Glutamatergic neuron (in vitro differentiated cells): ENCODE results near the gene ILKAP. TPM values are rescaled to one million over a fixed set of nuclear protein-coding genes. Genes with fewer than 3 reads are reported as not detected.
A peak's percentile ranks its signal among the peaks of the same experiment; 100 is the strongest.

ENCODE experiments used
- DNase-seq: peaks from one replicate; pipeline ENCODE4 v3.0.0; 2022
- H3K27ac Mint-ChIP-seq: one replicate; pipeline ENCODE4 v1.8.0; 2020; ENCODE audit warnings: mild to moderate bottlenecking, mixed read lengths, inconsistent platforms; ENCODE audit not compliant: unreplicated experiment
- H3K27me3 Mint-ChIP-seq: one replicate; pipeline ENCODE4 v1.8.0; 2020; ENCODE audit warnings: mild to moderate bottlenecking, moderate library complexity, mixed read lengths, inconsistent platforms; ENCODE audit not compliant: unreplicated experiment
- H3K36me3 Mint-ChIP-seq: one replicate; pipeline ENCODE4 v1.8.0; 2020; ENCODE audit warnings: mild to moderate bottlenecking, mixed read lengths, inconsistent platforms; ENCODE audit not compliant: unreplicated experiment
- H3K4me1 Mint-ChIP-seq: one replicate; pipeline ENCODE4 v1.8.0; 2020; ENCODE audit warnings: mild to moderate bottlenecking, low read depth, mixed read lengths, inconsistent platforms; ENCODE audit not compliant: unreplicated experiment
- H3K4me3 Mint-ChIP-seq: one replicate; pipeline ENCODE4 v1.8.0; 2020; ENCODE audit warnings: mild to moderate bottlenecking, mixed read lengths, inconsistent platforms; ENCODE audit not compliant: unreplicated experiment
- H3K9me3 Mint-ChIP-seq: one replicate; pipeline ENCODE4 v1.8.0; 2020; ENCODE audit warnings: mild to moderate bottlenecking, moderate library complexity, mixed read lengths, inconsistent platforms; ENCODE audit not compliant: unreplicated experiment
- CTCF ChIP-seq: fragments of 200-600 bp; sonication (generic); IDR thresholded peaks from one replicate; pipeline ENCODE4 v1.5.0; 2021; ENCODE audit not compliant: partially characterized antibody, unreplicated experiment
- total RNA-seq: library from RNA; stranded (reverse); fragmentation: NEBNext Ultra II Directional; extraction: Animal tissue kit (Norgen Biotek cat#: 25700); gene quantifications from one replicate; pipeline ENCODE4 v1.2.1, GENCODE V29; 2021; ENCODE audit not compliant: unreplicated experiment

The ILKAP gene
- total RNA-seq, 1 donor from 2014 or later = 61.3 TPM

- no peak for TF ChIP-seq CTCF
Observed at GRCh38 chr2:238242731-238243495, 39.4 kb upstream of the ILKAP start.

GRCh38 chr2:238241970-238242369, 38.5 kb upstream of the ILKAP start:
- Mint-ChIP-seq H3K9me3 (peaks cover 22% of the 10 kb centered on the region), H3K4me1 (peaks cover 40% of the 10 kb centered on the region), H3K4me3 (peak overlapping the region; percentile 81), H3K36me3 (no peaks in the 10 kb centered on the region), H3K27me3 (peaks cover 25% of the 10 kb centered on the region), H3K27ac (peak overlapping the region; percentile 98)
- no peak for DNase-seq
- no peak for TF ChIP-seq CTCF

More at GRCh38 chr2:238242731-238243495, 39.4 kb upstream of the ILKAP start:
- H3K27ac Mint-ChIP-seq = peak overlapping the region; percentile 98
- H3K4me1 Mint-ChIP-seq = peaks cover 46% of the 10 kb centered on the region
- H3K27me3 Mint-ChIP-seq = peaks cover 26% of the 10 kb centered on the region
- peak; percentile 50 for DNase-seq
- no peaks in the 10 kb centered on the region for H3K36me3 Mint-ChIP-seq
- H3K4me3 Mint-ChIP-seq = peak overlapping the region; percentile 81
- peaks cover 24% of the 10 kb centered on the region for H3K9me3 Mint-ChIP-seq

GRCh38 chr2:238240757-238241711, 37.5 kb upstream of the ILKAP start:
- Mint-ChIP-seq H3K27ac (peak overlapping the region; percentile 99), H3K27me3 (peaks cover 23% of the 10 kb centered on the region), H3K4me3 (peak overlapping the region; percentile 81), H3K9me3 (peaks cover 25% of the 10 kb centered on the region), H3K4me1 (peaks cover 40% of the 10 kb centered on the region), H3K36me3 (peaks cover 3% of the 10 kb centered on the region)
- peak; percentile 94 for DNase-seq
- TF ChIP-seq CTCF = no peak

- DNase-seq = peak; percentile 95
- peak within 1 kb of the TSS; percentile 94 for H3K4me3 Mint-ChIP-seq
- peaks cover 10% of the 10 kb centered on the region for H3K36me3 Mint-ChIP-seq
- H3K9me3 Mint-ChIP-seq = peaks cover 27% of the 10 kb centered on the region
- peaks cover 43% of the 10 kb centered on the region for H3K4me1 Mint-ChIP-seq
- peaks cover 24% of the 10 kb centered on the region for H3K27me3 Mint-ChIP-seq
- peak within 1 kb of the TSS; percentile 99 for H3K27ac Mint-ChIP-seq
- peak; percentile 22 for TF ChIP-seq CTCF
Observed at GRCh38 chr2:238239863-238240756, 36.6 kb upstream of the ILKAP start, which contains the start of gene HES6. TSS of gene HES6 (minus strand) at chr2:238240038. CDS start at chr2:238239905, 133 bp downstream.
